ENCODE measurements around the gene PPP1R16B.

Gene PPP1R16B

DNA sequence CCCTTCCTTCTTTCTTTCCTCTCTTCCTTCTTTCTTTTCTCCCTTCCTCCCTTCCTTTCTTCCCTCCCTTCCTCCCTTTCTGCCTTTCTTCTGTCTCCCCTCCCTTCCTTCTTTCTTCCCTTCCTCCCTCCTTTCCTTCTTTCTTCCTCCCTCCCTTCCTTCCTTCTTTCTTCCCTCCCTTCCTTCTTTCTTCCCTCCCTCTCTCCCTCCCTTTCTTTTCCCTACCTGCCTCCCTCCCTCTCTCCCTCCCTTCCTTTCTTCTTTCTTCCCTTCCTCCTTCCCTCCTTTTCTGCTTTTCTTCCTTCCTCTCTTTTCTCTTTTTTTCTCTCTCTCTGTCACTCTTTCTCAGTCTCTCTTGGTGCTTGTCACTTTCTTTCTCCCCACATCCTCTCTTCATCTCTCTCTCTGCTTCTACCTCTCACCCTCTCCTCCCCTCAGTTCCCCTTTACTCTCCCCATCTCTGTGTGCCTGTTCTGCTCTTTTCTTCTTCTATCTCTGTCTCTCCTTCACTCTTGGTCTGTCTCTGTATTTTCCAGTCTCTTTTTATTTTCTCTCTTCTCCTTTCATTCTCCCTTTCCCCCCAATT is 90.6 kb downstream of the PPP1R16B start:
- no peak for DNase-seq (ENCODE audit: low read depth in 2 of 2)

DNA sequence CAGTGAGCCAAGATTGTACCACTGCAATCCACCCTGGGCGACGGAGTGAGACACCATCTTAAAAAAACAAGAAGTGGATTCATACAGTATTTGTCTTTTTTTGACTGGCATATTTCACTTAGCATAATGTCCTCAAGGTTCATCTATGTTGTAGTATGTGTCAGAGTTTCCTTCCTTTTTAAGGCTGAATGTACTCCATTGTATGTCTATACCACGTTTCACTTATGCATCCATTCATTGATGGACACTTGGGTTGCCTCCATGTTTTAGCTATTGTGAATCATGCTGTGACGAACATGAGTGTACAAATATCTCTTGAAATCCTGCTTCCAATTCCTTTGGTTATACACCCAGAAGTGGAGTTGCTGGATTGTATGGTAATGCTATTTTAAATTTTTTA is 91.8 kb downstream of the PPP1R16B start:
- no peak for DNase-seq (ENCODE audit: low read depth in 2 of 2)

DNA sequence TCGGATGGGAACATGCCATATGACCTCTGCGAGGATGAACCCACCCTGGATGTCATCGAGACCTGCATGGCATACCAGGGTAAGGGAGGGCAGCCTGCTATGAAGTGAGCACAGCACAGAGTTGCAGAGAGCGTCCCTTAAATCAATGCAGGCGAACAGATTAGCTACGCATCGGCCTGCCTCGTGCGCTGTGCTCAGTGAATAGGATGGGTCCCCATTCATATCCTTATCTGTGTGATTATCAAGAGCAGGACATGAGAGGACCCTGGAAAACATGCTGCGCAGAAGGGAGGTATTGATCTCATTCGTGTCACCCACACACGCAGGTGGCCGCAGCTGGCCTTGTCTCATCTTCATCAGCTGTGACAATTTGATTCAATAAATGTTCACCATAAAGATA is 95.1 kb downstream of the PPP1R16B start:
- DNase-seq (ENCODE audit: low read depth in 2 of 2): no peak

DNA sequence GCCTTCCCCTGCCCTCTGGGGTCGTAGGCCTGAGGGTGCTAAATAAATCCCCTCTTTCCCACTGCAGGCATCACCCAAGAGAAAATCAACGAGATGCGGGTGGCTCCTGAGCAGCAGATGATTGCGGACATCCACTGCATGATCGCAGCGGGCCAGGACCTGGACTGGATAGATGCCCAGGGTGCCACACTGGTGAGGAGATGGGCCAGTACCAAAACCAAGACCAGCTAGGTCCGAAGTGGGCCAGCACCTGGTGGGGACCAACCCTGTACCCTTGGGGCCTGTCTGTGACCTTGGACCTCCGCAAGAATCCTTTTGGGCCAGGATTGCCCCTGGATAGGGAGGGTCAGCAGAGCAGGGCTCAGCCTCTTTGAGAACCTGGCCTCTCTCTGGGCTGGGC is 97.1 kb downstream of the PPP1R16B start:
- no peak for DNase-seq (ENCODE audit: low read depth in 2 of 2)

DNA sequence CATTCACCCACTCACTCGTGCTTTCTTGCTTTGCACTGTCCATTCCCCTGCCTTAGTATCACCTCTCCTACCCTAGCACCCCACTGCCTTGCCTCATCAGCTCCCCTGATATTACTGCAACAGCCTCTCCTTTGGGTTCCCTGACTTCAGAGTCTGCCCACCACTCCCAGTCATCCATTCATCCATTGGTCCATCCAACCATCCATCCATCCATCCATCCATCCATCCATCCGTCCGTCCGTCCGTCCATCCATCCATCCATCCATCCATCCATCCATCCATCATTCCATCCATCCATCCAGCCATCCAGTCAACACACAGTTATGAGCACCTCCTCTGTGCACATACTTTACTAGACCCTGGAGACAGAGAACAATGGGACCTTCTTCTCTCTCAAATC is 97.8 kb downstream of the PPP1R16B start:
- DNase-seq (ENCODE audit: low read depth in 2 of 2): no peak

DNA sequence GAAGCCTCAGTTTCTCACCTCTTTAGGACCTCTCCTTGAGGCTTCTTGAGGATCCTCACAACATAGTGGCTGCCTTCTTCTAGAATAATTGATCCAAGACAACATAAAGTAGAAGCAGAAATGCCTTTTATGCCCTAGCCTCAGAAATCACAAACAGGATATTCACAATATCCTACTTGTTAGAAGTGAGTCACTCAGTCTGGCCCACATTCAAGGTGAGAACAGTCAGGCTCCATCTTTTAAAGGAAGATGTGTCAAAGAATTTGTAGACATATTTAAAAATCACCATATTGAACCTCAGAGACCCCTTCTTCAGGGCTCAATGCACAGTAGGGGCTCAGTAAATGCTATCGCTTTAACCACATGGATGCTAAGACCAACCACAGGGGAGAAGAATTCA is 99.9 kb downstream of the PPP1R16B start:
- DNase-seq (ENCODE audit: low read depth in 2 of 2): no peak

DNA sequence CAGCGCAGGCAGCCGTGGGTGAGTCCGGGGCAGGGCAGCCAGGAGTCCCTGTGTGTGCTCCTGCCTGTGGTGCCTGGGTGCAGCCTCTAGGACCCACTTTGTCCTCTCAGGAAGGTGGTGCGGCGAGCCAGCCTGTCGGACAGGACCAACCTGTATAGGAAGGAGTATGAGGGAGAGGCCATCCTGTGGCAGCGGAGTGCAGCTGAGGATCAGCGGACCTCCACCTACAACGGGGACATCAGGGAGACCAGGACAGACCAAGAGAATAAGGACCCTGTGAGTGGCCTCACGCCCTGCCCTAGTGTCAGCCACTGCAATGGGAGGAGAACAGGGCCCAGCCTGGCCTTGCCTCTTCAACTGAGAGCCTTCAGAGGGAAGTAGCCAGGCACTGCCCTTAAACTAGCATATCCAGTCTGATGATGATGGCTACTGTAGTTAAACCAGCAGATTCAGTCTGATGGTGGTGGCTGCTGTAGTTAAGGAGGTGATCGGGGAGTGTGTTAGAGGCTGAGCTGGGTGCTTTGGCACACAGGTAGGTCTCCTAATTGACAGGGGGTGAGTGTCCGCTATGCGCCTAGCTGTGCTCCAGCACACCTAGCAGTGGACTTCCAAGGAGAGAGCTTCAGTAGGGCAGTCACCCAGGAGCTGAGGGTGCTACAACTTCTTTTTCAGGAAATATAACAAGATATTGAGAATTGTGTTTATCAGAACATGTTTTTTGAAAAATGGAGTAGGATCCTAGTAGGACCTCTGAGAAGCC is 102.6 kb downstream of the PPP1R16B start:
- DNase-seq (ENCODE audit: low read depth in 2 of 2): no peak

DNA sequence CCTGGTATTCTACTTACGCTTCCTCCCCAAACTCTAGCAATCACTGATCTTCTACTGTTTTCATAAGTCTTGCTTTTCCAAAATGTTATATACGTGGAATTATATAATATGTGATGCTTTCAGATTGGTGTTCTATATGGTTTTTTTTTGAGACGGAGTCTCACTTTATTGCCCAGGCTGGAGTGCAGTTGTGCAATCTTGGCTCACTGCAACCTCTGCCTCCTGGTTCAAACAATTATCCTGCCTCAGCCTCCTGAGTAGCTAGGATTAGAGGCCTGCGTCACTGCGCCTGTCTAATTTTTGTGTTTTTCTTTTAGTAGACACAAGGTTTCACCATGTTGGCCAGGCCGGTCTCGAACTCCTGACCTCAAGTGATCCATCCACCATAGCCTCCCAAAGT is 109.9 kb downstream of the PPP1R16B start:
- no peak for DNase-seq (ENCODE audit: low read depth in 2 of 2)

DNA sequence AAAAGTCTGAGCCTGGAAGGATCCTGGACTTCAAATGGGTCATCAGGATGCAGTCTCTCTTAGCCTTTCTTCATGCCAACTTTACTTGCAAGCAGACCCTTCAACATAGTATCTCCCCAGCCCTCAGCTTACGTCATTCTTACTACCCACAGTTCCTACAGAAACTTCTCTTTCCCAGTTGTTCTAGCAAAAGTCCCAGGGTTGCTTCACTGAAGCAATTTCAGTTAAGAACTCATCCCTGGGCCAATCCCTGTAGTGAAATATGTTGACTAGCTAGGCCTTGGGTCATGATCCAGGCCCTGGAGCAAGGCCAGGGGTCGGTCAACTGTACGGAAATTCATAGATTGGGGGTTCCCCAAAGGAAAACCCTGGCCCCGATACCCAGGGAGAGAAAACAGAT is 112.2 kb downstream of the PPP1R16B start:
- DNase-seq (ENCODE audit: low read depth in 2 of 2): no peak

DNA sequence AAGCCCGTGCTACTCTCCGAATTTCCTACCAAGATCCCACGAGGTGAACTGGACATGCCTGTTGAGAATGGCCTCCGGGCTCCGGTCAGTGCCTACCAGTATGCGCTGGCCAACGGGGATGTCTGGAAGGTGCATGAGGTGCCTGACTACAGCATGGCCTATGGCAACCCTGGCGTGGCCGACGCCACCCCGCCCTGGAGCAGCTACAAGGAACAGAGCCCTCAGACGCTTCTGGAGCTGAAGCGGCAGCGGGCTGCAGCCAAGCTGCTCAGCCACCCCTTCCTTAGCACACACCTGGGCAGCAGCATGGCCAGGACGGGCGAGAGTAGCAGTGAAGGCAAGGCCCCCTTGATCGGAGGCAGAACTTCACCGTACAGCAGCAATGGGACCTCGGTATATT is 112.7 kb downstream of the PPP1R16B start:
- no peak for DNase-seq (ENCODE audit: low read depth in 2 of 2)

DNA sequence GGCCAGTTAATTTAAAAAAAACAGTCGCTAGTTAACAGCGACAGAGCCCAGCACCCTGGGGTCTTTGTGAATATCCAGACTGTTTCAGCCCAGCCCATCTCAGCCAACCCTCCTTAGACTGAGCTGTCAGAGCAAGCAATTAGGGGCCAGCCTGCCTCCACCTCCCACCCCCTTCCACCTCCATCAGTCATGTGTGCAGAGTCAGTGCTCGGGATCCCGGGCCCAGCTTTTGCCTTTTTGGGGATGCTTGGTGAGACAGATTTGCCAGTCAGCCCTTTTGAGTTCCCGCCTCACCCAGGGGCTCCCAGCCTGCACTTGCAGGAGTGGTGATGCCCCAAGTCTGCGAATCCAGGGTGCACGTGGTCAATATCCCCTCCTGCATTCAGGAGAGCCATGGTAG is 114.2 kb downstream of the PPP1R16B start:
- DNase-seq (ENCODE audit: low read depth in 2 of 2): no peak

DNA sequence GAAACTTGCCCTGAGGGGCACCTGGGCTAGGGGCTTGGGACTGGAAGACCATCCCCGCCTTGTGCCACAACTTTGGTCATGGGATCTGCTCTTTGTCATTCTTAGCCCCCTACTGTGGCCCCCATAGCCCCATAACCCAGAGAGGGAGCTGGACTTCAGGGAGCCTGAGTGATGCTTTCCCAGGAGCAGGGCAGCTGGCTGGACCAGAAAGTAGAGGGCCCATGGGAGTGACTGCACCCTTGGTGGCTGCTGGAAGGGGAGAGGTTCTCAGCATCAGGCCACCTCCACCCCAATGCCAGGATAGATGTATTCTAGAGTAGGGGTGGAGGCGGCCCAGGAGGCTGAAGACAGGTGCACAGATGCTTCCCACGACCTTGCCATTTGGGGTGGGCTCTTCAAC is 114.9 kb downstream of the PPP1R16B start:
- DNase-seq (ENCODE audit: low read depth in 2 of 2): no peak

DNA sequence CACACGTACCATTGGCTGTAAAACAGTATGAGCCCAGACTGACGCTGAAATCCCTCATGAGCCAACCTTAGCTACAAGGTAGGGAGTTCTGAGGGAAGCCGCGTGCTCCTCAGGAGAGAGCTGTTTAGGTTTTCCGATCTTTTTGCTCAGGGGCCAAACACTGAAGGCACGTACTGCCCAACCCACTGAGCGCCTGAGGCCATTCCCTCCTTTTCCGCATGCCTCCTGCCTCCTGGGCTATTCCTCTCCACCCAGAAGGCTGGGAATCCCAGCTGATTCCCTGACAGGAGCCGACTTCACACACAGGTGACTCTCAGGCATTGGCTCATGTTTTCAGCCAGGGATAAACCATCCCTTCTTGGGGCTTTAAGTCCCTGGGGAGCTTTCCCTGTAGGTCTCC is 115.4 kb downstream of the PPP1R16B start:
- DNase-seq (ENCODE audit: low read depth in 2 of 2): no peak

DNA sequence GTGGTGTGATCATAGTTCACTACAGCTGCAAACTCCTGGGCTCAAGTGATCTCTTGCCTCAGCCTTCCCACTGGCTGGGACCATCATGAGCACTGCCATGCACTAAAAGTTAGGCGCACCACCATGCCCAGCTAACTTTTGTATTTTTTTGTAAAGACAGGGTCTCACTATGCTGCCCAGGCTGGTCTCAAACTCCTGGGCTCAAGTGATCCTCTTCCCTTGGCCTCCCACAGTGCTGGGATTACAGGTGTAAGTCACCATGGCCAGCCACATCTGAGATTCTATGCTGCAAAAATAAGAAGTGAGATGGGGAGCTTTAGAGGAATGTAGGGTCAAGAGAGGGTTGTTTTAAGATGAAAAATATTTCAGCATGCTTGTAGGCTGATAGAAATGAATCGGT is 119.2 kb downstream of the PPP1R16B start:
- no peak for DNase-seq (ENCODE audit: low read depth in 2 of 2)

DNA sequence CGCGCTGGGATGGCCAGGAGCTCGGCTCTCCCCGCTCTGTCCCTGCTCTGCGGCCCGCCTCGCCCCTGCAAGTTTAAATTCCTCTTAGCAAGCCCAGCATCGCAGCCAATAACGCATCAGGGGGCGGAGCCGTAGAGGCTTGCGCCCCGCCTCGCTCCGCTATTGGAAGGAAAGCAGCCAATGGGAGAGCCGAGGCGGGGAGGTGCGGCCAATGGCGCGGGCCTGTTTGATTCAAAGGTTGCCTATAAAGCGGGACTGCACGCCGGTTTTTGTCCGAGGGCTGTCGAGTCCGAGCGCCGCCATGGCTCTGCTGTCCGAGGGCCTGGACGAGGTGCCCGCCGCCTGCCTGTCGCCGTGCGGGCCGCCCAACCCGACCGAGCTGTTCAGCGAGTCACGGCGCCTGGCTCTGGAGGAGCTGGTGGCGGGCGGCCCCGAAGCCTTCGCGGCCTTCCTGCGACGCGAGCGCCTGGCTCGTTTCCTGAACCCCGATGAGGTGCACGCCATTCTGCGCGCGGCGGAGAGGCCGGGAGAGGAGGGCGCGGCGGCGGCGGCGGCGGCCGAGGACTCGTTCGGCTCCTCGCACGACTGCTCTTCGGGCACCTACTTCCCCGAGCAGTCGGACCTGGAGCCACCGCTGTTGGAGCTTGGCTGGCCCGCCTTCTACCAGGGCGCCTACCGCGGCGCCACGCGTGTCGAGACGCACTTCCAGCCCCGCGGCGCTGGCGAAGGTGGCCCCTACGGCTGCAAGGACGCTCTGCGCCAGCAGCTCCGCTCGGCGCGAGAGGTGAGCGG is 120.8 kb downstream of the PPP1R16B start, which contains the start of gene FAM83D:
TSS of gene FAM83D (plus strand) at position 276 of the 792 bp plus-strand sequence. CDS start at position 302, 26 bp downstream.
- peak; percentile 87 to 88 for DNase-seq (ENCODE audit: low read depth in 2 of 2)

DNA sequence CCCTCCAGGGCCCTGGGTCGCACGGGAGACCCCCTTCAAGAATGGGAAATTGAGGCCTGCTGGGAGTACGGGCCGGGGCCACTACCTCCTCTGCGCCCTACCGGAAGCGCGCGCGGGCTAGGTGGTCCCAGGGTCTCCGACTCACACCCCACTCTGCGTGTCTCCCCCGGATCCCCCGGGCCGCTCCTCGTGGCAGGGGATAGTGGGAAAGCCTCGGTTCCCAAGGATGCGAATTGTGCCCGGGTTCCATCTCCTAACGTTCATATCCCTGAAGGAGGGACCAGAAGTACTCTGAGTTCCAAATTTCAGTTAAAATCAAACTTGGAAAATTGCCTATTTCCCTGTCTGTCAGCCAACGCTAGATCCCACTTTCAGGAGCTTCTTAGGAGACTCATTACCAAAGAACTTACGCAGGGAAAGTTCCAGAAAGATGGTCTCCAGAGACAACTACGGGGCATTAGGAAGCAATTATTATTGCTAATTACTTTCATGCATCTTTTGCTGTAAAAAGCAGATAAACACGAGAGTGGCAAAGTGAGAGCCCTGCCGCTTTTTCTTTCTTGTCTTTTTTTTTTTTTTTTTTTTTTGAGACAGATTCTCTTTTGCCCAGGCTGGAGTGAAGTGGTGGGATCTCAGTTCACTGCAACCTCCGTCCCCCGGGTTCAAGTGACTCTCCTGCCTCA is 121.6 kb downstream of the PPP1R16B start:
- no peak for DNase-seq (ENCODE audit: low read depth in 2 of 2)

DNA sequence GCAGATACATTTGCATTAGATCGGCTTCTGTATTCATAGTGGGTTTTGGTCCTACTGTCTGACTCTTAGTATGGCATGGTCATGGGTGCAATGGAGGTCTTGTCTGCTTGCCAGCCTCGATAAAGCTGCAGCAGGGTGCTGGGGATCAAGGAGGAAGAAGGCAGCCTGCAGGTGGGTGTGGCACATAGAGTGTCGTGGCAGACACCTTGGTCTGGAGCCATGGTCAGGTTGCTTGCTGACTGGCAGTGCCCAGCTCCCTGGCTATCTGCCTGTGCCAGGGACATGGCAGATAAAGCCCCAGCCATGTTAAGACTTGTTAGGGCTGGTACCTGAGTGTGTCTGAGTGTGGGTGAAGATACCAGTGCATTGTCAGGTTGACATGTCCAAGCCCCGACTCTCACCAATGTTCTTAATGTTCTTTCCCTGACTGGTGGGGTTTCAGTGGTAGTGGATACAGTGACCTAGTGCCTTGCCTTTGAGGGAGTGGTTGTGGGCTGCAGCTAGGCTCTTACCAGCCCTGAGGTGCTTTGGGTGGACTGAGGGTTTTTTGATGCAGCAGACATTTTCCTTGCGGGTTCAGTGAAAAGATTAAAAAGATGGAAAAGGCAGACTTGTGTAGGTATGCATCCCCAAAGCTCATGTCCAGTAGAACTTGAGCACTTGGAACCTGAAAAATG is 122.5 kb downstream of the PPP1R16B start:
- no peak for DNase-seq (ENCODE audit: low read depth in 2 of 2)

DNA sequence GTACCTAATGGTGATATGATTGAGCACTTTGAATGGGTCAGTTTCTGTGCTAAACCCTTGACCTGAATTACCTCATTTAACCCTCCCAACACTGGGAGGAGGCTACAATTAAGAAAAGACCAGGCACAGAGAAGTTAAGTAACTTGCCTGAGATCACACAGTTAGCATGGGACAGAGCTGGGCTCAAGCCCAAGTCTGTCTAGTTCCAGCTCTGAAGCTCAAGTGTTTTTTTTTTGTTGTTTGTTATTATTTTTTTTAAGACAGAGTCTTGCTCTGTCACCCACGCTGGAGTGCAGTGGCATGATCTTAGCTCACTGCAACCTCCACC is 124.7 kb downstream of the PPP1R16B start:
- DNase-seq (ENCODE audit: low read depth in 2 of 2): no peak

DNA sequence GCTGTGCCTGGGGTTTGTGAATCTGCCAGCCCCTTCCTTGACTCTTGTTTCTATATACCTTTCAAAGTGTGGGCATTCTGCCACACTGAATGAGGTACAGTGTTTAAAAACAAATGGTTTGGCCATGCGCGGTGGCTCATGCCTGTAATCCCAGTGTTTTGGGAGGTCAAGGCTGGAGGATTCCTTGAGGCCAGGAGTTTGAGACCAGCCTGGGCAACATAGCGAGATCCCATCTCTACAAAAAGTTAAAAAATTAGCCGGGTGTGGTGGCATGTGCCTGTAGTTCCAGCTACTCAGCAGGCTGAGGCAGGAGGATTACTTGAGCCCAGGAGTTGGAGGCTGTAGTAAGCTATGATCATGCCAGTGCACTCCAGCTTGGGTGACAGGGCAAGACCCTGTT is 126.5 kb downstream of the PPP1R16B start:
- no peak for DNase-seq (ENCODE audit: low read depth in 2 of 2)

DNA sequence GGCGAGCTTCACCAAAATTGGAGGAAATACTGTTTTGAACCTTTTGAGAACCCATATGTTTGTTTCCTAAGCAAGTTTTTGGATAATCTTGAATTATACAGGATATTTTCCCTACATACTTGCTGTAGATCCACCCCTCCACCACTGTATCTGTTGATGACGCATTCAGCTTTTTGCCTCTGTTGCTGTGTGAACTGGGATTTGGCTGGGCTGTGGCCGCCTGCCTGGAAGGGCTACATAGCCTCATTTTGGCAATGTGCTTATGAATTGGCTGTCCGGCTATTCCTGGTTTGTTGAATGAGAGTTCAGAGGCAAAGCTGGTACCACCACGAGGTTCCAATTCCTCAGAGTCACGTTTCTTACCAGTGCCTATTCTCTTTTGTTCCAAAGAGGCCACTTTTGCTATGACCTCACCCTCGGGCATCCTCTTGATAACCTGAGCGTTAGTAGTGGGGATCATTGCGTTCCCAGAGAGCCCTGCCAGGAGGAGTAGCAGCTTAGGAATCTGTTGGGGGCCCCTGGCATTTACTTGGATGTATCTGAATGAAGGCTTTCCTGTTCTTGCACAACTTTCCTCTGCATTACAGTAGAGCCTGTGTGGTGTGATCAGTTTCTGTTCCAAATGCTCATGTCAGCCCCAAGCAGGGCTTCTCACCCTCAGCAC is 127.1 kb downstream of the PPP1R16B start:
- DNase-seq (ENCODE audit: low read depth in 2 of 2): no peak

DNA sequence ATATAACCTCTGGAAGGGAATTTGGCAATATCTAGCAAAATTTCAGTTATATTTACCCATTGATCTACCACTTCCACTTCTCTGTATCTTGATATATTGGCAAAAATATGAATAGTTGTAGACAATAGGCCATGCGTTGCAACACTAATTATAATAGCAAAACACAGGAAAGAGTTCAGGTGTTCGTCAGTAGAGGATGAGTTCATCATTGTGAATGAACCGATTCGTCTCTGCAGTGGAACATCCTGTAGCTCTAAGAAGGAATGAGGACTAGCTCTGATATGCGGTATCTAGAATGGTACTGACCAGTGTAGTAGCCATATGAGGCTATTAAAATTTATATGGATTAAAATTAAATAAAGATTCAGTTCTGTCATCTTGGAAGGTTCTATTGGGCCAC is 129.0 kb downstream of the PPP1R16B start:
- no peak for DNase-seq (ENCODE audit: low read depth in 2 of 2)

Data from stimulated activated CD8-positive, alpha-beta memory T cell treated with anti-CD3 and anti-CD28 coated beads, Interleukin-7, amount 100 ng/mL, for 4 hours (primary cell).